Heart left ventricle (tissue), 13 donors: Measurements from ENCODE around the gene COCH.

Experiments used
- CTCF ChIP-seq, 12 donors: fragments of 200-600 bp; sonication (generic) in 4 of 12; IDR thresholded peaks; one replicate each; pipeline versions ENCODE4 v1.5.0 to v1.8.0; 2018 to 2022; ENCODE audit warnings: antibody characterized with exemption in 12 of 12, mild to moderate bottlenecking in 5 of 12
- POLR2A ChIP-seq, 2 donors: fragments of 450-650 bp; IDR thresholded peaks; one replicate each; pipeline ENCODE4 v1.6.1; 2017; ENCODE audit warnings: antibody characterized with exemption in 2 of 2, mild to moderate bottlenecking in 2 of 2, moderate library complexity in 2 of 2
- donor health status: ischemic (EF 13 %, LVEDD 7.1; RV severe dilation, severe dysfunction).
- donor health status: DM: no; HTN: yes; CAD: no.
- donor health status: DM: no; HTN: no; CAD: no.
- donor health status: ischemic (EF 25% LVEDD 6.9; RV normal size, moderate dysfunction).
- donor health status: ischemic (EF 25% LVEDD 5.7; RV mildly dilated, moderate dysfunction).
- donor health status: ischemic (EF 35%, LVEDD 5.7; RV mildly dilated, moderate dysfunction).
- donor health status: nonischemic (EF 11% LVEDD 7.7; RV severe dilation, severe dysfunction).
- donor health status: DM: yes; HTN: yes; CAD: no.
- donor health status: PGD.
- donor health status: ischemic (EF 29% LVEDD 5.4; RV normal size, mild dysfunction).
- donor health status: nonischemic (EF 23%, LVEDD 6.1; RV moderate dilation, normal function).

GRCh38 chr14:30884901-30885300, 10.5 kb downstream of the COCH start:
- TF ChIP-seq CTCF (IDR thresholded peaks at IDR 0.05) = no peak
- no peak for TF ChIP-seq POLR2A (IDR thresholded peaks at IDR 0.05)
